Karpas-422 (cell line): ENCODE data around the gene NPAS3. TPM values are rescaled to one million over a fixed set of nuclear protein-coding genes. Genes with fewer than 3 reads are reported as not detected.

Source experiments
- DNase-seq: peaks from one replicate; pipeline ENCODE4 v3.0.0-alpha.2; 2015
- H2AFZ ChIP-seq: fragments of 200-600 bp; sonication (generic); 2 replicates; pipeline ENCODE4 v1.6.1; 2014; ENCODE audit warnings: antibody characterized with exemption, low read length, mixed read lengths
- H3K27ac ChIP-seq: fragments of 200-600 bp; sonication (generic); 2 replicates; pipeline ENCODE4 v1.5.1; 2014; ENCODE audit warnings: mild to moderate bottlenecking, low read length, moderate library complexity
- H3K27me3 ChIP-seq: fragments of 200-600 bp; sonication (generic); 2 replicates; pipeline ENCODE4 v1.6.1; 2014; ENCODE audit warnings: low read length, mixed read lengths
- H3K36me3 ChIP-seq: fragments of 200-600 bp; sonication (generic); 2 replicates; pipeline ENCODE4 v1.6.1; 2014; ENCODE audit warnings: low read length, mixed read lengths; ENCODE audit not compliant: insufficient read depth
- H3K4me1 ChIP-seq: fragments of 200-600 bp; sonication (generic); 2 replicates; pipeline ENCODE4 v1.6.1; 2014; ENCODE audit warnings: mild to moderate bottlenecking, low read length, mixed read lengths
- H3K4me2 ChIP-seq: fragments of 200-600 bp; sonication (generic); 2 replicates; pipeline ENCODE4 v1.6.1; 2014; ENCODE audit warnings: low read length, low read depth, mild to moderate bottlenecking; ENCODE audit not compliant: poor library complexity, severe bottlenecking
- H3K4me3 ChIP-seq: fragments of 200-600 bp; sonication (generic); 2 replicates; pipeline ENCODE4 v1.5.1; 2014; ENCODE audit warnings: mild to moderate bottlenecking, antibody characterized with exemption, low read length, mixed read lengths
- H3K79me2 ChIP-seq: fragments of 200-600 bp; sonication (generic); 2 replicates; pipeline ENCODE4 v1.6.1; 2014; ENCODE audit warnings: mild to moderate bottlenecking, low read length, mixed read lengths
- H3K9ac ChIP-seq: fragments of 200-600 bp; sonication (generic); 2 replicates; pipeline ENCODE4 v1.6.0; 2014; ENCODE audit warnings: low read length
- H3K9me2 ChIP-seq: fragments of 200-600 bp; sonication (generic), shearing (Covaris generic); replicated peaks from 2 replicates; pipeline ENCODE4 v1.6.0; 2014; ENCODE audit warnings: mild to moderate bottlenecking, low read length, moderate library complexity; ENCODE audit not compliant: insufficient read depth
- H3K9me3 ChIP-seq: fragments of 300-700, 200-600 bp; sonication (generic); 2 replicates; pipeline ENCODE4 v1.6.1; 2014; ENCODE audit warnings: low read length, mixed read lengths
- H4K20me1 ChIP-seq: fragments of 200-600 bp; sonication (generic); 2 replicates; pipeline ENCODE4 v1.6.1; 2014; ENCODE audit warnings: mild to moderate bottlenecking, antibody characterized with exemption, low read length, low read depth; ENCODE audit not compliant: insufficient read depth
- total RNA-seq: library from RNA; depleted of rRNA; stranded (reverse); fragments of >200 nt; shearing (Covaris generic); gene quantifications from 2 replicates; pipeline ENCODE4 v1.2.3, GENCODE V29; 2014; ENCODE audit warnings: low replicate concordance

Gene NPAS3
- total RNA-seq, 1 experiment from 2014 or later: 1.6 TPM

- H3K9me3 ChIP-seq: no peaks in the 10 kb centered on the region
- H3K4me3 ChIP-seq: no peak overlapping the region
- no peak overlapping the region for H3K27ac ChIP-seq
- no peaks in the 10 kb centered on the region for H4K20me1 ChIP-seq
- no peak overlapping the region for H3K9ac ChIP-seq
- no peak overlapping the region for H2AFZ ChIP-seq
- H3K79me2 ChIP-seq: no peaks in the 10 kb centered on the region
- H3K36me3 ChIP-seq: no peaks in the 10 kb centered on the region
- H3K4me2 ChIP-seq: no peak overlapping the region
- H3K9me2 ChIP-seq: no peaks in the 10 kb centered on the region
- H3K27me3 ChIP-seq: no peaks in the 10 kb centered on the region
- H3K4me1 ChIP-seq: peaks cover 5% of the 10 kb centered on the region; the same call in 1 of the 2 replicates
- DNase-seq: no peak
Observed at GRCh38 chr14:33450416-33450815, 511.7 kb downstream of the NPAS3 start.

DNA sequence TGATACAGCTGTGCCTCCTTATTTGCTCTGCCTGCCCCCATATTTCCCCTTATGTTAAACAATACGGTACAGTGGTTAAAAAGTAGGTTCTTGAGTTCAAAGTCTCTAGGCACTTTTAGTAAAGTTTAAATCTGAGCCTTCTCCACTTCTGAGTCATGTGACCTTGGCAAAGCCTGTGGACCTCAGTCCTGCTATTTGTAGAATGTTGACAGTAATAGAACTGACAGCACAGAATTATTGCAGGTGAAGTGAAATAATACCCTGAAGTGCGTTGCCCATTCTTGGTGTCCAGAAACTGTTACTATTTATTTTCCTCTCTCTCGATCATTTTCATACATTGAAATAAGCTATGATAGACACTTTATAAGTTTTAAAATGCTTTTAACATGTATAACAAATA, 512.5 kb downstream of the NPAS3 start:
- Histone ChIP-seq H3K36me3 (no peaks in the 10 kb centered on the region), H3K27me3 (no peaks in the 10 kb centered on the region), H3K79me2 (no peaks in the 10 kb centered on the region), H3K9me2 (no peaks in the 10 kb centered on the region), H2AFZ (no peak overlapping the region), H3K9me3 (no peaks in the 10 kb centered on the region), H3K4me2 (no peak overlapping the region), H3K27ac (no peak overlapping the region), H4K20me1 (no peaks in the 10 kb centered on the region), H3K4me1 (peaks cover 5% of the 10 kb centered on the region; the same call in 1 of the 2 replicates), H3K9ac (no peak overlapping the region), H3K4me3 (no peak overlapping the region)
- DNase-seq: no peak

- no peaks in the 10 kb centered on the region for H3K9me3 ChIP-seq
- no peak overlapping the region for H3K4me3 ChIP-seq
- no peaks in the 10 kb centered on the region for H3K79me2 ChIP-seq
- no peak overlapping the region for H2AFZ ChIP-seq
- no peaks in the 10 kb centered on the region for H3K36me3 ChIP-seq
- no peaks in the 10 kb centered on the region for H4K20me1 ChIP-seq
- H3K4me2 ChIP-seq: no peak overlapping the region
- peaks cover 5% of the 10 kb centered on the region; the same call in 1 of the 2 replicates for H3K4me1 ChIP-seq
- no peak overlapping the region for H3K9ac ChIP-seq
- H3K27me3 ChIP-seq: no peaks in the 10 kb centered on the region
- DNase-seq: no peak
- H3K27ac ChIP-seq: no peak overlapping the region
- no peaks in the 10 kb centered on the region for H3K9me2 ChIP-seq
Observed at GRCh38 chr14:33452995-33453394, 514.3 kb downstream of the NPAS3 start.

DNA sequence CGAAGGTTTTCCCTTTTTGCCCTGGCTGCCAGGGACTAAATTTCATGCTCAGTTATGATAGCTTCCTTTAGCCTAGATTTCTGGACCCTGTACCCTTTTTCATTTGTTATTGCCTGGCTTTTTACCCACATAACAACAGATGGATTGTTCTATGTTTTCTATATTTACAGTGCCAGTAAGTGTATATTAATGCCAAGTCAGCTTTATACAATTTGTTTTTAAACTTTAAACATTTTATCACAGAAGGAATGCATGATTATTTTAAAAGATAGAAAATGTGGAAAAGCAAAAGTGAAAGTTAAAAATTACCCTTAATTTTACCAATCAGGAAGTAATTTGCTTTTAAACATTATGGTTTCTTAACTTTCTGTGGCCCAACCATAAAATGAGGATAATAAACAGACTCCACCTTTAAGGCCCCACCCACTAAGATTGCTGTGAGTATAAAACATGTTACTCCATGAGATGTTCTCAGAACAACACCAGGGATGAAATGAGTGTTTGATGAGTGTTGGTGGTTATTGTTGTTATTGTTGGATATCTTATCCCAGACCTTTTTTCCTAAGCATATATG, 515.4 kb downstream of the NPAS3 start:
- Histone ChIP-seq H4K20me1 (no peaks in the 10 kb centered on the region), H3K79me2 (no peaks in the 10 kb centered on the region), H3K27ac (no peak overlapping the region), H3K4me2 (no peak overlapping the region), H3K4me1 (peaks cover 5% of the 10 kb centered on the region; the same call in 1 of the 2 replicates), H2AFZ (peak overlapping the region; percentile 14), H3K27me3 (no peaks in the 10 kb centered on the region), H3K9me3 (no peaks in the 10 kb centered on the region), H3K9ac (no peak overlapping the region), H3K9me2 (no peaks in the 10 kb centered on the region), H3K4me3 (no peak overlapping the region), H3K36me3 (no peaks in the 10 kb centered on the region)
- no peak for DNase-seq

DNA sequence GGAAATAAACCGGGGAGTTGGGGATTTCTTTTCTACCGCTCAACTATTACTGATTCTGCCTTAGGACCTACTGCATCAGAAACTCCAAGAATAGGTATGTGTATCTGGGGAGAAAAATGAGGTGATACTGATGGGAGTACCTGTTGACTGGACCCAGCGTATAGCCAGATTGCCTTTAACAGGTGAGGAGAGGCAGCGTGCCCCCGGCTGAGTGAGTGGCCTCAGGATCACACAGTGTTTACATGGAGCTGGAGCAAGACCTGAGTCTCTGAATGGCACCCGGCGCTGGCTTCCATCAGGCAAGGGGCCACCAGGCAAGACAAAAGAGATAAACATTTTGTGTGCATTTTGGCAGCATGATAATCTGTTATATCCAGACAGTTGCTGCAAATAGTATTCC, 516.0 kb downstream of the NPAS3 start:
- Histone ChIP-seq H3K79me2 (no peaks in the 10 kb centered on the region), H3K4me3 (no peak overlapping the region), H3K4me2 (no peak overlapping the region), H3K9me3 (no peaks in the 10 kb centered on the region), H3K27ac (no peak overlapping the region), H3K9me2 (no peaks in the 10 kb centered on the region), H2AFZ (no peak overlapping the region; the same call in 1 of the 2 replicates), H3K9ac (no peak overlapping the region), H3K36me3 (no peaks in the 10 kb centered on the region), H4K20me1 (no peaks in the 10 kb centered on the region), H3K27me3 (no peaks in the 10 kb centered on the region), H3K4me1 (peaks cover 5% of the 10 kb centered on the region; the same call in 1 of the 2 replicates)
- DNase-seq: no peak

DNA sequence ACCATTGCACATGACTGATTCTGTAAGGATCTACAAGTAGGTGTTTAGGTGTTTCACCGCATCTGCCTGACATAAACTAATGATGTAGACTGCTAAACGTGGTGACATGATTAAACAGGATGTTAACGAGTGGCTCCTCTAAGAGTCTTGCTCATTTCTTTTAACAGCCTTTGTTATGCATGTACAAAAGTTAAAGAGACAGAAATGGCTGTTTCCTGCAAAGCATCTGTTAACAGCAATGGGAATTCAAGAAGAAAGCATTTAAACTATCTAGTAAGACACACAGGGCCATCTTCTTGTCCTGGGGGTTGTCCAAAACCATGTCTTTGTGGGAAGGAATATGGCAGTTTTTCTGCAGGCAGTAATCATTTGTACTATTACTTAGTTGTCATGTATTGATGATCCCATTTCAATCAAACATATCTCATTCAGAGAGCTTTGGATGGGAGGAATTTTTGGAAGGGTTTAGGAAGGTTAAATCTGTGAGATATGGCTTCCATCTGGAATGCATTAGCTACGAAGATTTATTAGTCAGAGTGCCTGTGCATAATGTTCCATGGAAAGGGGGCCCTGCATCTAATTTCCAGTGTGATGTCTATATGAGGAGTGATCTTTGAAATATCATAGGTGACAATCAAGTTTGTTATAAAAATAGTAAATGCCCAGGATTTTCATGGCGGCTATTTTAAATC, 517.1 kb downstream of the NPAS3 start:
- no peaks in the 10 kb centered on the region for H3K27me3 ChIP-seq
- peaks cover 5% of the 10 kb centered on the region; the same call in 1 of the 2 replicates for H3K4me1 ChIP-seq
- H3K4me2 ChIP-seq: no peak overlapping the region
- H3K79me2 ChIP-seq: no peaks in the 10 kb centered on the region
- DNase-seq: no peak
- no peaks in the 10 kb centered on the region for H3K9me2 ChIP-seq
- H3K36me3 ChIP-seq: no peaks in the 10 kb centered on the region
- no peaks in the 10 kb centered on the region for H4K20me1 ChIP-seq
- no peaks in the 10 kb centered on the region for H3K9me3 ChIP-seq
- peak overlapping the region; percentile 12; the same call in 1 of the 2 replicates for H2AFZ ChIP-seq
- no peak overlapping the region for H3K9ac ChIP-seq
- no peak overlapping the region for H3K27ac ChIP-seq
- H3K4me3 ChIP-seq: no peak overlapping the region

GRCh38 chr14:33457021-33457420, 518.3 kb downstream of the NPAS3 start:
- no peak overlapping the region for H3K4me2 ChIP-seq
- no peaks in the 10 kb centered on the region for H4K20me1 ChIP-seq
- H2AFZ ChIP-seq: no peak overlapping the region
- peaks cover 5% of the 10 kb centered on the region; the same call in 1 of the 2 replicates for H3K4me1 ChIP-seq
- DNase-seq: no peak
- H3K36me3 ChIP-seq: no peaks in the 10 kb centered on the region
- H3K79me2 ChIP-seq: no peaks in the 10 kb centered on the region
- no peak overlapping the region for H3K4me3 ChIP-seq
- no peaks in the 10 kb centered on the region for H3K9me3 ChIP-seq
- H3K27ac ChIP-seq: no peak overlapping the region
- no peak overlapping the region for H3K9ac ChIP-seq
- H3K9me2 ChIP-seq: no peaks in the 10 kb centered on the region
- no peaks in the 10 kb centered on the region for H3K27me3 ChIP-seq

DNA sequence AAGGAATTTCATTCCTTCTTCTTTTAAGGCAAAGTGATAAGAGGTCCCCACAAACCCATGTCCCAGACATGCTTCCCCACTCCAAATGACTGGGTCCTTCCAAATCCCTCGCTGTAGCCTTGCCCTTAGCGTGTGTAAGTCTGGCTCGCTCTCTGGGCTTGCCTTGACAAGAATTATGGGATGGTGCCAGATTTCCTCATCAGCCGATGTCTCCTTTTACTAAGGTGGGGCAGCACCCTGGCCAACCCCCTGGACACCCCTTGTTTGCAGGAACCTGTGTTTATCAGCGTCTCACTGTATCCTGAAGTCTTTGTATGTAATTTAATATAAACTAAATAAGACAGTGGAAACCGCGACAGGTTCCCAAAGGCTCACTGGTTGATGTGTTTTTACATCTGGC, 518.9 kb downstream of the NPAS3 start:
- Histone ChIP-seq H3K9me2 (no peaks in the 10 kb centered on the region), H3K4me3 (no peak overlapping the region), H4K20me1 (no peaks in the 10 kb centered on the region), H3K4me1 (peaks cover 5% of the 10 kb centered on the region; the same call in 1 of the 2 replicates), H3K27ac (no peak overlapping the region), H3K9me3 (no peaks in the 10 kb centered on the region), H3K79me2 (no peaks in the 10 kb centered on the region), H3K36me3 (no peaks in the 10 kb centered on the region), H3K27me3 (no peaks in the 10 kb centered on the region), H3K9ac (no peak overlapping the region), H2AFZ (no peak overlapping the region), H3K4me2 (no peak overlapping the region)
- no peak for DNase-seq
